DMS153 (cell line): Measurements from ENCODE around the gene IMP4.
"Not testable (repeated sequence)": the region's sequence is repeated elsewhere in the genome, so short reads cannot be mapped to it uniquely, and the experiment has no call there.

Experiments
- DNase-seq: peaks from one replicate; lab custom pipeline; 2025; lab: John Stamatoyannopoulos, UW

IMP4 gene

GRCh38 chr2:130342533-130343275 lies at the start of gene IMP4:
IMP4 (plus strand) TSS chr2:130342897; CDS start chr2:130342933, 36 bp downstream.
- peak; percentile 99 for DNase-seq

GRCh38 chr2:130300258-130300969 lies 42.3 kb upstream of the IMP4 start:
- no peak for DNase-seq

- DNase-seq = no peak
Measured at GRCh38 chr2:130300970-130301348, 41.7 kb upstream of the IMP4 start.

- no peak for DNase-seq
Measured at GRCh38 chr2:130302164-130302886, 40.4 kb upstream of the IMP4 start.

- no peak for DNase-seq
Measured at GRCh38 chr2:130303169-130303568, 39.5 kb upstream of the IMP4 start.

GRCh38 chr2:130304726-130305125 lies 38.0 kb upstream of the IMP4 start:
- no peak for DNase-seq

GRCh38 chr2:130307850-130308249 lies 34.8 kb upstream of the IMP4 start:
- DNase-seq = no peak

GRCh38 chr2:130310881-130311280 lies 31.8 kb upstream of the IMP4 start:
- no peak for DNase-seq

GRCh38 chr2:130313812-130314334 lies 28.8 kb upstream of the IMP4 start:
- DNase-seq = no peak

- no peak for DNase-seq
Measured at GRCh38 chr2:130314377-130314776, 28.3 kb upstream of the IMP4 start.

- DNase-seq = no peak
Measured at GRCh38 chr2:130316596-130316995, 26.1 kb upstream of the IMP4 start.

GRCh38 chr2:130318906-130319305 lies 23.8 kb upstream of the IMP4 start:
- DNase-seq = no peak

GRCh38 chr2:130319536-130319935 lies 23.2 kb upstream of the IMP4 start:
- no peak for DNase-seq

GRCh38 chr2:130327703-130328527 lies 14.8 kb upstream of the IMP4 start:
- DNase-seq = no peak

- no peak for DNase-seq
Measured at GRCh38 chr2:130328710-130329109, 14.0 kb upstream of the IMP4 start.

- DNase-seq = peak; percentile 26
Measured at GRCh38 chr2:130332271-130333073, 10.2 kb upstream of the IMP4 start.

GRCh38 chr2:130333253-130333652 lies 9.4 kb upstream of the IMP4 start:
- not testable (repeated sequence) for DNase-seq

- no peak for DNase-seq
Measured at GRCh38 chr2:130334026-130334425, 8.7 kb upstream of the IMP4 start.

- no peak for DNase-seq
Measured at GRCh38 chr2:130335226-130335625, 7.5 kb upstream of the IMP4 start.

- DNase-seq = peak; percentile 15
Measured at GRCh38 chr2:130336150-130336876, 6.4 kb upstream of the IMP4 start.
